ENCODE results near the gene AURKB.
"Not testable (repeated sequence)": the region's sequence is repeated elsewhere in the genome, so short reads cannot be mapped to it uniquely, and the experiment has no call there.

AURKB gene

GRCh38 chr17:8209907-8210760 is at the start of gene AURKB:
Gene AURKB (minus strand): TSS chr17:8210575. CDS start chr17:8210224, 351 bp downstream.
- Mint-ChIP-seq H3K27ac (peak within 1 kb of the TSS; percentile 96), H3K9me3 (no peaks in the 10 kb centered on the region)

DNA sequence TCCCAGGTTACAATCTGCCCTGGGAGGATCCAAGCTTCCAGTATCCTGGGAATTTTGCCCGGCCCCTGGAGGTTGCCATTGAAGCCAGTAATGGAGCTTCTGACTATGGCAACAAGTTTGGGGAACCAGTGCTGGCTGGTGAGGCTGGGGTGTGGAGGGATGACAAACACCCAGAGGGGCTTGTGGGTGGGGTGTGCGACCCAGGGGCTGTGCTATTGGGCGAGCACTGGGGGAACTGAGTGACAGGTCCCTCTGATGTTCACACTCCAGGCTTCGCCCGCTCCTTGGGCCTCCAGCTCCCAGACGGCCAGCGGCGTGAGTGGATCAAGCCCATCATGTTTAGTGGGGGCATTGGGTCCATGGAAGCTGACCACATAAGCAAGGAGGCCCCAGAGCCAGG is 47.4 kb upstream of the AURKB start:
- Mint-ChIP-seq H3K27ac (no peak overlapping the region), H3K9me3 (no peaks in the 10 kb centered on the region), H3K27me3 (ENCODE audit: low read depth) (no peaks in the 10 kb centered on the region), H3K36me3 (ENCODE audit: low read depth) (peaks cover 25% of the 10 kb centered on the region), H3K4me1 (ENCODE audit: low read depth) (no peaks in the 10 kb centered on the region), H3K4me3 (no peak overlapping the region)
- no peak for DNase-seq (ENCODE audit: low spot score)

More at GRCh38 chr17:8209907-8210760, at the start of gene AURKB:
- peaks cover 3% of the 10 kb centered on the region for H3K27me3 Mint-ChIP-seq (ENCODE audit: low read depth)
- H3K4me3 Mint-ChIP-seq, result peak within 1 kb of the TSS; percentile 96
- peak; percentile 93 for DNase-seq (ENCODE audit: low spot score)
- H3K36me3 Mint-ChIP-seq (ENCODE audit: low read depth), result peaks cover 37% of the 10 kb centered on the region
- peaks cover 25% of the 10 kb centered on the region for H3K4me1 Mint-ChIP-seq (ENCODE audit: low read depth)

GRCh38 chr17:8256691-8257090 is 46.3 kb upstream of the AURKB start:
- Mint-ChIP-seq H3K27me3 (ENCODE audit: low read depth) (no peaks in the 10 kb centered on the region), H3K9me3 (no peaks in the 10 kb centered on the region), H3K4me1 (ENCODE audit: low read depth) (no peaks in the 10 kb centered on the region), H3K27ac (no peak overlapping the region), H3K4me3 (no peak overlapping the region), H3K36me3 (ENCODE audit: low read depth) (peaks cover 22% of the 10 kb centered on the region)
- no peak for DNase-seq (ENCODE audit: low spot score)

DNA sequence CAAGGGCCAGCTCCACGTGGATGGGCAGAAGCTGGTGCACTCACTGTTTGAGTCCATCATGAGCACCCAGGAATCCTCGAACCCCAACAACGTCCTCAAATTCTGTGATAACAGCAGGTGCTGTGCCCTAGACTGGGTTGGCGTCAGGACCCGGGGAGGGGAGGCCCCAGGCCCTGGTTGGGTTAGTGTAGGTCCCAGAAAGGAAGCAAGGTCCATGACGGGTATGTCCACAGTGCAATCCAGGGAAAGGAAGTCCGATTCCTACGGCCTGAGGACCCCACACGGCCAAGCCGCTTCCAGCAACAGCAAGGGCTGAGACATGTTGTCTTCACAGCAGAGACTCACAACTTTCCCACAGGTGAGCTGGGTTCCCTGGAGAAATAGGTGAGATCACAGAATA is 45.9 kb upstream of the AURKB start:
- DNase-seq (ENCODE audit: low spot score), result no peak
- Mint-ChIP-seq H3K27ac (no peak overlapping the region), H3K4me1 (ENCODE audit: low read depth) (no peaks in the 10 kb centered on the region), H3K9me3 (no peaks in the 10 kb centered on the region), H3K4me3 (no peak overlapping the region), H3K27me3 (ENCODE audit: low read depth) (no peaks in the 10 kb centered on the region), H3K36me3 (ENCODE audit: low read depth) (peaks cover 22% of the 10 kb centered on the region)

DNA sequence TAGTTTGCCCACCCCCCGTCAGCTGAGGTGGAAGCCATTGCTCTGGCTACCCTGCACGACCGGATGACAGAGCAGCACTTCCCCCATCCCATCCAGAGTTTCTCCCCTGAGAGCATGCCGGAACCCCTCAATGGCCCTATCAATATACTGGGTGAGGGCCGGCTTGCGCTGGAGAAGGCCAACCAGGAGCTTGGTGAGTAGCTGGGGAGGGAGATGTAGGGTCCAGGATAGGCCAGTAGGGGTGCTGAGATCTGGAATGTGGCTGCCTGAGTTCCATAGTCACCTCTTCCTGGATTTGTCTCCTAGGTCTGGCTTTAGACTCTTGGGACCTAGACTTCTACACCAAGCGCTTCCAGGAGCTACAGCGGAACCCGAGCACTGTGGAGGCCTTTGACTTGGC is 45.1 kb upstream of the AURKB start:
- Mint-ChIP-seq H3K4me3 (no peak overlapping the region), H3K9me3 (no peaks in the 10 kb centered on the region), H3K36me3 (ENCODE audit: low read depth) (peaks cover 19% of the 10 kb centered on the region), H3K4me1 (ENCODE audit: low read depth) (peaks cover 2% of the 10 kb centered on the region), H3K27me3 (ENCODE audit: low read depth) (no peaks in the 10 kb centered on the region), H3K27ac (no peak overlapping the region)
- no peak for DNase-seq (ENCODE audit: low spot score)

DNA sequence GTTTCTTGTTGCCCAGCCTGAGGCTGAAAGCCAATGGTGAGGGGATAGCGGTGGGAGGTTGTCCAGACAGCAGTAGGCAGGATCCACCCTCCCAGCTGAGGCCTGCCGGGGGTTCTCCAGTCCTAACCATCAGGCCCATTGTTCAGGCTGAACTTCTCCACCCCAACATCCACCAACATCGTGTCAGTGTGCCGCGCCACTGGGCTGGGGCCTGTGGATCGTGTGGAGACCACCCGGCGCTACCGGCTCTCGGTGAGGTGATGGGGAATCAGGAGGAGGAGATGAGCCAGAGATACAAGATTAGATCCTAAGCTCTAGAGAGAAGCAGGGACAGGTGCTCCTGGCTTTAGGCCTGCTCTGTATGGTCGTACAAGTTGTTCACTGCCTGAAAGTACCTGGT is 44.5 kb upstream of the AURKB start:
- H3K27ac Mint-ChIP-seq, result no peak overlapping the region
- no peaks in the 10 kb centered on the region for H3K9me3 Mint-ChIP-seq
- DNase-seq (ENCODE audit: low spot score), result no peak
- peaks cover 8% of the 10 kb centered on the region for H3K4me1 Mint-ChIP-seq (ENCODE audit: low read depth)
- H3K4me3 Mint-ChIP-seq, result no peak overlapping the region
- no peaks in the 10 kb centered on the region for H3K27me3 Mint-ChIP-seq (ENCODE audit: low read depth)
- H3K36me3 Mint-ChIP-seq (ENCODE audit: low read depth), result peaks cover 19% of the 10 kb centered on the region

GRCh38 chr17:8253801-8254200 is 43.4 kb upstream of the AURKB start:
- Mint-ChIP-seq H3K9me3 (no peaks in the 10 kb centered on the region), H3K27ac (no peak overlapping the region), H3K36me3 (ENCODE audit: low read depth) (peaks cover 19% of the 10 kb centered on the region), H3K4me3 (no peak overlapping the region), H3K4me1 (ENCODE audit: low read depth) (peaks cover 17% of the 10 kb centered on the region), H3K27me3 (ENCODE audit: low read depth) (no peaks in the 10 kb centered on the region)
- DNase-seq (ENCODE audit: low spot score), result no peak

GRCh38 chr17:8251411-8251810 is 41.0 kb upstream of the AURKB start:
- not testable (repeated sequence) for H3K27me3 Mint-ChIP-seq (ENCODE audit: low read depth); H3K4me3 Mint-ChIP-seq; H3K27ac Mint-ChIP-seq; H3K9me3 Mint-ChIP-seq; DNase-seq (ENCODE audit: low spot score)
- peaks cover 15% of the 10 kb centered on the region for H3K36me3 Mint-ChIP-seq (ENCODE audit: low read depth)
- peaks cover 20% of the 10 kb centered on the region for H3K4me1 Mint-ChIP-seq (ENCODE audit: low read depth)

- Mint-ChIP-seq H3K4me3 (peak overlapping the region; percentile 98), H3K36me3 (ENCODE audit: low read depth) (peaks cover 13% of the 10 kb centered on the region), H3K27me3 (ENCODE audit: low read depth) (no peaks in the 10 kb centered on the region), H3K4me1 (ENCODE audit: low read depth) (peaks cover 26% of the 10 kb centered on the region), H3K27ac (peak overlapping the region; percentile 100), H3K9me3 (no peaks in the 10 kb centered on the region)
- DNase-seq (ENCODE audit: low spot score), result no peak
These were observed 39.5 kb upstream of the AURKB start for GRCh38 chr17:8249621-8250500.

DNA sequence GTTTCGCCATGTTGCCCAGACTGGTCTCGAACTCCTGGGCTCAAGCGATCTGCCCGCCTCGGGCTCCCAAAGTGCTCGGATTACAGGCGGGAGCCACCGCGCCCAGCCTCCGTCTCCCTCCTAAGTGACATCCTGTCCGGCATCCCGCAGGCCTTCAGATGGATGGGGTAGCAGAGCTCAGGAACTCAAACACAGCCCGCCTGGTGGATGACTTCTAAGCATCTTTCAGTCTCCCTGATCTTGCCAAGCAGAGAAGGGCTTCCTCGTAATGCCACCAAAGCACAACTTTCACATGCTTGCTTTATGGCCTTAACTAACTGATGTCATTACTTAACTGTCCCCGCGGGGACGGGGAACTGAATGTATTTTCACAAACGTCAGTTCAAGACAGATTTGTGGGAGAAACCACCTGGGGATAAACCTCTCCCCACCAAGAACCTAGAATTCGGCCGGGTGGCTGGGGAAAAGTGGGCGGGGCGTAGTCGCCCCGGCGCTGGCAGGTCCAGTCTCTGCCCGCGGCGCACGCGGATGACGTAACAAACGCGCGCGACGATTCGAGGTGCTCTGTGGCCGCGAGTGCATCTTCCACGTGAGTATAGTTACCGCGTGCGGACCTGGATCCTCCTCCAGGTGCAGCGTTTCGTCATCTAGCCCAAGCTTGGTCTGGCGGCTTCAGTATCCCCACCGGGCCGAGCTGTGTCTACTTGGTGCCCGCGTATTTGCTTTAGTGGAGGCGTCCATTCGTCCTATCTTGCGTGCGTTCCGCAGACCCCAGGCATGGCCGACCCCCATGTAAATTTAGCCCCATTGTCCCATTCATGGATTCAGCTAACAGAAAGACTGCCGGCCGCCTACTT is 38.6 kb upstream of the AURKB start, which contains the start of gene PFAS:
TSS of gene PFAS (plus strand) at position 539 of the 857 bp plus-strand sequence. CDS start 4,649 bp downstream, outside the sequence.
- Mint-ChIP-seq H3K27me3 (ENCODE audit: low read depth) (no peaks in the 10 kb centered on the region), H3K9me3 (no peaks in the 10 kb centered on the region), H3K4me3 (peak within 1 kb of the TSS; percentile 98), H3K36me3 (ENCODE audit: low read depth) (peaks cover 20% of the 10 kb centered on the region), H3K27ac (peak within 1 kb of the TSS; percentile 100), H3K4me1 (ENCODE audit: low read depth) (peaks cover 31% of the 10 kb centered on the region)
- DNase-seq (ENCODE audit: low spot score), result peak; percentile 96

- Mint-ChIP-seq H3K27me3 (ENCODE audit: low read depth) (no peaks in the 10 kb centered on the region), H3K4me1 (ENCODE audit: low read depth) (peaks cover 26% of the 10 kb centered on the region), H3K4me3 (peak overlapping the region; percentile 24), H3K27ac (no peak overlapping the region), H3K36me3 (ENCODE audit: low read depth) (peaks cover 37% of the 10 kb centered on the region), H3K9me3 (no peaks in the 10 kb centered on the region)
- no peak for DNase-seq (ENCODE audit: low spot score)
These were observed 34.4 kb upstream of the AURKB start for GRCh38 chr17:8244768-8245167.

DNA sequence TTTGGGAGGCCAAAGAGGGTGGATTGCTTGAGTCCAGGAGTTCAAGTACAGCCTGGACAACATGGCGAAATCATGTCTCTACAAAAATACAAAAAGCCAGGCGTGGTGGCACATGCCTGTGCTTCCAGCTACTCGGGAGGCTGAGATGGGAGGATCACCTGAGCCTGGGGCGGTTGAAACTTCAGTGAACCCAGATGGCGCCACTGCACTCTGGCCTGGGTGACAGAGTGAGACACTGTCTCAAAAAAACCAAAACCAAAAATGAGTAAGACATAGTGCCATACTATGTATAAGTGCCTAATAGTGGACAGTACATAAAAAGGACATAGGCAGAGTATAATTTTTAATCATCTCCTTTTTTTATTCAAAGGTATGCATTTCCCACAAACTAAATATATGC is 33.5 kb upstream of the AURKB start:
- H3K36me3 Mint-ChIP-seq (ENCODE audit: low read depth), result peaks cover 42% of the 10 kb centered on the region
- no peaks in the 10 kb centered on the region for H3K27me3 Mint-ChIP-seq (ENCODE audit: low read depth)
- DNase-seq (ENCODE audit: low spot score), result no peak
- peaks cover 19% of the 10 kb centered on the region for H3K4me1 Mint-ChIP-seq (ENCODE audit: low read depth)
- peak overlapping the region; percentile 34 for H3K4me3 Mint-ChIP-seq
- no peaks in the 10 kb centered on the region for H3K9me3 Mint-ChIP-seq
- H3K27ac Mint-ChIP-seq, result peak overlapping the region; percentile 72

- Mint-ChIP-seq H3K9me3 (no peaks in the 10 kb centered on the region), H3K4me3 (no peak overlapping the region), H3K27ac (no peak overlapping the region), H3K27me3 (ENCODE audit: low read depth) (no peaks in the 10 kb centered on the region), H3K36me3 (ENCODE audit: low read depth) (peaks cover 48% of the 10 kb centered on the region), H3K4me1 (ENCODE audit: low read depth) (peaks cover 2% of the 10 kb centered on the region)
- DNase-seq (ENCODE audit: low spot score), result no peak
These were observed 27.5 kb upstream of the AURKB start for GRCh38 chr17:8237886-8238285.
